Neutrophil (primary cell): ENCODE measurements around the gene ZNF391.

Experiments
- H3K27ac ChIP-seq: fragments of 200-600 bp; sonication (generic); 2 replicates; pipeline ENCODE4 v1.5.1; 2016; ENCODE audit warnings: mild to moderate bottlenecking, moderate library complexity
- H3K27me3 ChIP-seq: fragments of 200-600 bp; sonication (generic); 2 replicates; pipeline ENCODE4 v1.6.0; 2016; ENCODE audit warnings: mild to moderate bottlenecking
- H3K36me3 ChIP-seq: fragments of 200-600 bp; sonication (generic); 2 replicates; pipeline ENCODE4 v1.5.1; 2017
- H3K4me1 ChIP-seq, 2 experiments: fragments of 200-600 bp in 1 of 2; sonication (generic) in 1 of 2; 1 replicate in 1 of 2; 2 replicates in 1 of 2; pipeline versions ENCODE4 v1.5.1 to v1.6.1; 2013 to 2016; ENCODE audit warnings: low read depth in 1 of 2, low read length in 1 of 2, mild to moderate bottlenecking in 1 of 2, moderate library complexity in 1 of 2; ENCODE audit not compliant: control insufficient read depth in 1 of 2, insufficient read depth in 1 of 2
- H3K4me3 ChIP-seq, 2 experiments: fragments of 200-600 bp in 1 of 2; sonication (generic) in 1 of 2; 1 replicate in 1 of 2; 2 replicates in 1 of 2; pipeline ENCODE4 v1.5.1; 2013 to 2016; ENCODE audit warnings: low read depth in 1 of 2, low read length in 1 of 2, mild to moderate bottlenecking in 1 of 2, moderate library complexity in 1 of 2
- H3K9me3 ChIP-seq: fragments of 200-600 bp; sonication (generic); 2 replicates; pipeline ENCODE4 v1.5.1; 2016
- TF ChIP-seq, protein P1 (sequence below): fragments of 200-600 bp; sonication (generic); IDR thresholded peaks from 2 replicates; pipeline ENCODE4 v1.5.1; 2016; ENCODE audit warnings: antibody characterized with exemption

Gene ZNF391

DNA sequence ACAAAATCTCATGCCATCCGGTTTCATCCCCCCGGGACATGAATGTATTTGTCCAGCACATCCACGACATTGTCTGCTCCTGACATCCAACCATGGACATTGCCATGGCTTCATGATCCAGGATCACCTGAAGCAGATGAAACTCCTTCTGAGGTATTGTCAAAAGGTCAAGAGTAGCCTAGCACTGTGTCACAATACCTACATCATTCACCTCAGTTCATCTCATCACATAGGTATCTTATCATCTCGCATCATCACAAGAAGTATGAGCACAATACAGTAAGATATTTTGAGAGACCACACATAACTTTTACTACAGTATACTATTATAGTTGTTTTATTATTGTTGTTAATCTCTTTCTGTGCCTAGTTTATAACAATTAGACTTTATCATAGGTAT lies 50.8 kb downstream of the ZNF391 start:
- Histone ChIP-seq H3K27me3 (no peaks in the 10 kb centered on the region), H3K27ac (no peak overlapping the region), H3K4me3 (no peak overlapping the region), H3K9me3 (no peaks in the 10 kb centered on the region), H3K4me1 (no peaks in the 10 kb centered on the region), H3K36me3 (no peaks in the 10 kb centered on the region)
- TF ChIP-seq, protein P1, sequence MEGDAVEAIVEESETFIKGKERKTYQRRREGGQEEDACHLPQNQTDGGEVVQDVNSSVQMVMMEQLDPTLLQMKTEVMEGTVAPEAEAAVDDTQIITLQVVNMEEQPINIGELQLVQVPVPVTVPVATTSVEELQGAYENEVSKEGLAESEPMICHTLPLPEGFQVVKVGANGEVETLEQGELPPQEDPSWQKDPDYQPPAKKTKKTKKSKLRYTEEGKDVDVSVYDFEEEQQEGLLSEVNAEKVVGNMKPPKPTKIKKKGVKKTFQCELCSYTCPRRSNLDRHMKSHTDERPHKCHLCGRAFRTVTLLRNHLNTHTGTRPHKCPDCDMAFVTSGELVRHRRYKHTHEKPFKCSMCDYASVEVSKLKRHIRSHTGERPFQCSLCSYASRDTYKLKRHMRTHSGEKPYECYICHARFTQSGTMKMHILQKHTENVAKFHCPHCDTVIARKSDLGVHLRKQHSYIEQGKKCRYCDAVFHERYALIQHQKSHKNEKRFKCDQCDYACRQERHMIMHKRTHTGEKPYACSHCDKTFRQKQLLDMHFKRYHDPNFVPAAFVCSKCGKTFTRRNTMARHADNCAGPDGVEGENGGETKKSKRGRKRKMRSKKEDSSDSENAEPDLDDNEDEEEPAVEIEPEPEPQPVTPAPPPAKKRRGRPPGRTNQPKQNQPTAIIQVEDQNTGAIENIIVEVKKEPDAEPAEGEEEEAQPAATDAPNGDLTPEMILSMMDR, result no peak

DNA sequence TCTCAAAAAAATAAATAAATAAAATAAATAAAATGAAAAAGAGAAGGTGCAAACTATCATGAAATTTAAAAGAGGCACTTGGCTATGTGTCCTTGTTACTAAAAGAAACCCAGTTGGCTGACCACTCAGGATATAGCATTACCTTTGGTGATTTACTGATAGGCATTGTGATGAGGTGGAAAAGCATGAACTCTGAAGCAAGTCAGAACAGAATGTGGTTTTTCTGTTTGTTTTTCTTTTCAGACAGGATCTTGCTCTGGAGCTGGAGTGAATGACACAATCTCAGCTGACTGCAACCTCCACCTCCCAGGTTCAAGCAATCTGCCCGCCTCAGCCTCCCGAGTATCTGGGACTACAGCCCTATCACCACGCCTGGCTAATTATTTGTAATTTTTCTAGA lies 52.4 kb downstream of the ZNF391 start:
- Histone ChIP-seq H3K27me3 (no peaks in the 10 kb centered on the region), H3K27ac (no peak overlapping the region), H3K36me3 (no peaks in the 10 kb centered on the region), H3K9me3 (no peaks in the 10 kb centered on the region), H3K4me1 (no peaks in the 10 kb centered on the region), H3K4me3 (no peak overlapping the region)
- TF ChIP-seq, protein P1, result no peak

DNA sequence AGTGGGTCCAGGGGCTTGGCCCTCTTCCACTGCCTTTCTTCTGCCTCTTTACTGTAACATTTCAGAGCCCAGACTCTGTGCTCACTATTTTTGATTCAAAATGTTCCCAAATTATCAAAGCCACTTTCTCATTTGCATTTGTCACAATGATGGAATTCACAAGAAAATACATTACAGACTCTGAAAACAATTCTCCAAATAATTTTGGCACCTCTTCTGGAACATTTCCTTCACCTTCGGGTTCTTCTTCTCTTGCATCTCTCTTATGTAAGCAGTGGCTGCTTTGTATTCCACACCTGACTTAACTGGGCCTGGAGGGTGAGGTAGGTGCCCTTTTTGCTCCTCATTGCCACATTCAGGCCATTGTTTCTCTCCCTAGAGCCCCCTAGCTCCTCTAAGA lies 54.4 kb downstream of the ZNF391 start:
- Histone ChIP-seq H3K36me3 (no peaks in the 10 kb centered on the region), H3K4me1 (no peaks in the 10 kb centered on the region), H3K4me3 (no peak overlapping the region), H3K9me3 (no peaks in the 10 kb centered on the region), H3K27me3 (no peaks in the 10 kb centered on the region), H3K27ac (no peak overlapping the region)
- TF ChIP-seq, protein P1, result no peak

DNA sequence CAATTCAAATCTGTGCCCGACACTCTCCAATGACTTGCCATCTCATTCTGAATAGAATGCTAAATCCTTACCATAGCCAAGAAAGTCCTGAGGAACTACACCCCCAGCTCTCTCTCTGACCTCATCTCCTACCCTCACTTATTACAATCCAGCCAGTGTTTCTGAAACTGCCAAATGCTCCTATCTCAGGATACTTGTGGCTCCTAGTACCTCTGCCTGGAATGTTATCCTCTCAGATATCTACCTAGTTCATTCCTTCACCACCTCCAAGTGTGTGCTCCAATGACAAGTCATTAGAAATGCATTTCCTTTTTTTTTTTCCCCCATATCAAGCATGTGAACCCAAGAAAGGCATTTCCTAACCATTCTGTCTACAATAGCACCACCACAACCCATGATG lies 59.9 kb downstream of the ZNF391 start:
- Histone ChIP-seq H3K9me3 (peaks cover 43% of the 10 kb centered on the region), H3K27me3 (no peaks in the 10 kb centered on the region), H3K36me3 (peaks cover 10% of the 10 kb centered on the region), H3K4me1 (no peaks in the 10 kb centered on the region), H3K27ac (no peak overlapping the region), H3K4me3 (no peak overlapping the region)
- TF ChIP-seq, protein P1, result no peak

DNA sequence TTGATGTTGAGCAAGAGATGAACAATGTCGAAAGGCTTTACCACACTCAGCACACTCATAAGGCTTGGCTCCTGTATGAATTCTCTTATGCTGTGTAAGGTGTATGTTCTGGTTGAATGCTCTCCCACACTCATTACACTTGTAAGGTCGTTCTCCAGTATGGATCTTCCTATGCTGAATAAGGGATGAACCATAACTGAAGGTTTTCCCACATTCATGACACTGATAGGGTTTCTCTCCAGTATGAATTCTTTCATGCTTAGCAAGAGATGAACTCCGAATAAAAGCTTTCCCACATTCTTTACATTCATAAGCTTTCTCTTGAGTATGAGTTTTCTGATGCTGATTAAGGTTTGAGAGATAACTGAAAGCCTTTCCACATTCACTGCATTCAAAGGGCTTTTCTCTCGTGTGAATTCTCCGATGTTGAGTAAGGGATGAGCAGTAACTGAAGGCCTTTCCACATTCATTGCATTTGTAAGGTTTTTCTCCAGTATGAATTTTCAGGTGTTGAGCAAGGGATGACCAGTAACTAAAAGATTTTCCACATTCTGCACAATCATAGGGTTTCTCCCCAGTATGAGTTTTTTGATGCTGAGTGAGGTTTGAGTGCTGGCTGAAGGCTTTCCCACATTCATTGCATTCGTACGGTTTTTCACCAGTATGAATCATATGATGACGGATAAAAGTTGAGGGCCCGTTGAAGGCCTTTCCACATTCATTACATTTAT lies 63.3 kb downstream of the ZNF391 start:
- Histone ChIP-seq H3K36me3 (peaks cover 39% of the 10 kb centered on the region), H3K27ac (no peak overlapping the region), H3K27me3 (no peaks in the 10 kb centered on the region), H3K4me3 (no peak overlapping the region), H3K4me1 (no peaks in the 10 kb centered on the region), H3K9me3 (peaks cover 56% of the 10 kb centered on the region)
- TF ChIP-seq, protein P1, result no peak
